SK-N-SH (cell line): ENCODE data around the gene SV2A. TPM values are rescaled to one million over a fixed set of nuclear protein-coding genes. Genes with fewer than 3 reads are reported as not detected.

Source experiments
- CHD2 ChIP-seq: fragments of 150-350 bp; IDR thresholded peaks from 2 replicates; pipeline ENCODE4 v1.6.1; 2018; ENCODE audit warnings: low read length; ENCODE audit not compliant: partially characterized antibody
- ELF1 ChIP-seq: IDR thresholded peaks from 2 replicates; pipeline ENCODE4 v1.4.0; 2012
- EP300 ChIP-seq, 2 experiments: IDR thresholded peaks; 2 replicates each; pipeline versions ENCODE4 v1.4.0 to v1.6.1; 2012; ENCODE audit warnings: borderline replicate concordance in 1 of 2, low read depth in 1 of 2, low read length in 1 of 2
- EZH2phosphoT487 ChIP-seq: fragments of 200-600 bp; sonication (generic); IDR thresholded peaks from 2 replicates; pipeline ENCODE4 v1.6.1; 2017; ENCODE audit warnings: low read depth, mixed run types, mild to moderate bottlenecking, antibody characterized with exemption, moderate library complexity, borderline replicate concordance
- FOSL2 ChIP-seq: IDR thresholded peaks from 2 replicates; pipeline ENCODE4 v1.4.0; 2012; ENCODE audit warnings: low read depth, mild to moderate bottlenecking, moderate library complexity, borderline replicate concordance
- FOXJ3 ChIP-seq: sonication (generic); formaldehyde crosslinking; IDR thresholded peaks from 2 replicates; pipeline ENCODE4 v1.5.1; 2020; ENCODE audit warnings: mild to moderate bottlenecking, missing genetic modification reagents
- GABPA ChIP-seq: IDR thresholded peaks from 2 replicates; pipeline ENCODE4 v1.4.0; 2012; ENCODE audit warnings: low read depth, mild to moderate bottlenecking
- GATA2 ChIP-seq: sonication (generic); formaldehyde crosslinking; IDR thresholded peaks from 2 replicates; pipeline ENCODE4 v1.5.0; 2020; ENCODE audit warnings: mild to moderate bottlenecking, missing genetic modification reagents
- IRF3 ChIP-seq: fragments of 150-350 bp; IDR thresholded peaks from 2 replicates; pipeline ENCODE4 v1.6.1; 2016; ENCODE audit warnings: mild to moderate bottlenecking, low read depth, low read length
- JUND ChIP-seq: IDR thresholded peaks from 2 replicates; pipeline ENCODE4 v1.4.0; 2012
- MEF2A ChIP-seq: IDR thresholded peaks from 2 replicates; pipeline ENCODE4 v1.4.0; 2012; ENCODE audit warnings: low read depth, borderline replicate concordance
- MXI1 ChIP-seq: IDR thresholded peaks from 2 replicates; pipeline ENCODE4 v1.6.1; 2012; ENCODE audit warnings: mild to moderate bottlenecking, low read depth, low read length, improper control_type of control experiment
- PBX3 ChIP-seq: IDR thresholded peaks from 2 replicates; pipeline ENCODE4; 2012
- POLR2AphosphoS5 ChIP-seq: IDR thresholded peaks from 2 replicates; pipeline ENCODE4 v1.6.1; 2012; ENCODE audit warnings: low read depth, low read length
- RAD21 ChIP-seq: IDR thresholded peaks from 2 replicates; pipeline ENCODE4 v1.6.1; 2012; ENCODE audit warnings: mild to moderate bottlenecking, low read length
- RCOR1 ChIP-seq: fragments of 150-350 bp; IDR thresholded peaks from 2 replicates; pipeline ENCODE4 v1.6.1; 2017; ENCODE audit warnings: antibody characterized with exemption, low read length
- RFX5 ChIP-seq: IDR thresholded peaks from 2 replicates; pipeline ENCODE4 v1.6.1; 2012; ENCODE audit warnings: mild to moderate bottlenecking, improper control_type of control experiment, low read length
- RXRA ChIP-seq: IDR thresholded peaks from 2 replicates; pipeline ENCODE4 v1.4.0; 2012; ENCODE audit warnings: low read depth, mild to moderate bottlenecking, borderline replicate concordance
- SIN3A ChIP-seq: IDR thresholded peaks from 2 replicates; pipeline ENCODE4 v1.6.1; 2012; ENCODE audit warnings: low read depth, mild to moderate bottlenecking, low read length, moderate library complexity, borderline replicate concordance
- SMC3 ChIP-seq: IDR thresholded peaks from 2 replicates; pipeline ENCODE4 v1.6.1; 2012; ENCODE audit warnings: low read depth, low read length, improper control_type of control experiment
- TAF1 ChIP-seq: IDR thresholded peaks from 2 replicates; pipeline ENCODE4 v1.6.1; 2012; ENCODE audit warnings: low read depth, mild to moderate bottlenecking, low read length, moderate library complexity, borderline replicate concordance
- USF1 ChIP-seq: IDR thresholded peaks from 2 replicates; pipeline ENCODE4 v1.4.0; 2012; ENCODE audit warnings: low read depth, borderline replicate concordance
- USF2 ChIP-seq: fragments of 150-350 bp; IDR thresholded peaks from 2 replicates; pipeline ENCODE4 v1.6.1; 2017; ENCODE audit warnings: antibody characterized with exemption, low read length, low read depth, borderline replicate concordance
- polyA plus RNA-seq, 3 experiments: library from polyadenylated mRNA; depleted of rRNA; stranded (reverse); fragments of >200 nt; gene quantifications; 2 replicates each; pipeline ENCODE4 v1.2.3, GENCODE V29; 2012

Gene SV2A
- polyA plus RNA-seq, 1 of the 3 experiments (the other 2 are of a cell fraction): 22.7 TPM

GRCh38 chr1:149887456-149888246 lies 30.0 kb downstream of the SV2A start (continued):
- TF ChIP-seq FOXJ3: no peak
- TF ChIP-seq SIN3A: peak; percentile 60; the same call in 1 of the 2 replicates
- no peak for TF ChIP-seq CHD2
- no peak for TF ChIP-seq RAD21
- TF ChIP-seq PBX3: no peak
- TF ChIP-seq RCOR1: peak; percentile 15
- peak; percentile 84 for TF ChIP-seq TAF1
- peak; percentile 36; the same call in 1 of the 2 replicates for TF ChIP-seq GABPA
- TF ChIP-seq ELF1: no peak
- no peak for TF ChIP-seq GATA2
- TF ChIP-seq EP300 (IDR thresholded peaks at IDR 0.05; ENCODE audit: borderline replicate concordance in 1 of 2, low read depth in 1 of 2, low read length in 1 of 2): peak in 1 of 2 experiments; percentile 22; a peak in 1 of 4 replicates
- no peak for TF ChIP-seq FOSL2
- no peak for TF ChIP-seq JUND
- no peak for TF ChIP-seq USF2
- TF ChIP-seq RXRA: no peak
- TF ChIP-seq RFX5: peak; percentile 65; the same call in 1 of the 2 replicates
- TF ChIP-seq USF1: no peak
- TF ChIP-seq MXI1: no peak
- no peak for TF ChIP-seq MEF2A
- TF ChIP-seq IRF3: peak; percentile 51; the same call in 1 of the 2 replicates
- TF ChIP-seq POLR2AphosphoS5: peak; percentile 93
- TF ChIP-seq EZH2phosphoT487: no peak
- no peak for TF ChIP-seq SMC3
